ENCODE results near the gene BANP.
"Not testable (repeated sequence)": the region's sequence is repeated elsewhere in the genome, so short reads cannot be mapped to it uniquely, and the experiment has no call there.

BANP gene

GRCh38 chr16:87970186-87970585 is 19.0 kb downstream of the BANP start:
- DNase-seq = no peak

GRCh38 chr16:87971933-87972332 is 20.7 kb downstream of the BANP start:
- DNase-seq = no peak

GRCh38 chr16:87973717-87974116 is 22.5 kb downstream of the BANP start:
- DNase-seq = peak; percentile 7

GRCh38 chr16:87974178-87974577 is 22.9 kb downstream of the BANP start:
- DNase-seq = peak; percentile 18

- peak; percentile 47 for DNase-seq
Observed at GRCh38 chr16:87976665-87977064, 25.4 kb downstream of the BANP start.

- DNase-seq = no peak
Observed at GRCh38 chr16:87978127-87978526, 26.9 kb downstream of the BANP start.

- no peak for DNase-seq
Observed at GRCh38 chr16:87979352-87979751, 28.1 kb downstream of the BANP start.

GRCh38 chr16:87979911-87980630 is 28.8 kb downstream of the BANP start:
- DNase-seq = not testable (repeated sequence)

GRCh38 chr16:87981376-87981775 is 30.1 kb downstream of the BANP start:
- not testable (repeated sequence) for DNase-seq

GRCh38 chr16:87982581-87983041 is 31.4 kb downstream of the BANP start:
- DNase-seq = no peak

GRCh38 chr16:87983072-87983736 is 32.0 kb downstream of the BANP start:
- DNase-seq = not testable (repeated sequence)

GRCh38 chr16:87983737-87984097 is 32.5 kb downstream of the BANP start:
- not testable (repeated sequence) for DNase-seq

- not testable (repeated sequence) for DNase-seq
Observed at GRCh38 chr16:87984180-87984579, 32.9 kb downstream of the BANP start.

GRCh38 chr16:87984632-87985267 is 33.5 kb downstream of the BANP start:
- no peak for DNase-seq

GRCh38 chr16:87985493-87985892 is 34.3 kb downstream of the BANP start:
- DNase-seq = not testable (repeated sequence)

- DNase-seq = not testable (repeated sequence)
Observed at GRCh38 chr16:87986361-87986849, 35.2 kb downstream of the BANP start.

- not testable (repeated sequence) for DNase-seq
Observed at GRCh38 chr16:87988596-87988995, 37.4 kb downstream of the BANP start.

GRCh38 chr16:87990254-87990653 is 39.0 kb downstream of the BANP start:
- not testable (repeated sequence) for DNase-seq

- DNase-seq = not testable (repeated sequence)
Observed at GRCh38 chr16:87992142-87992541, 40.9 kb downstream of the BANP start.

GRCh38 chr16:87993901-87994300 is 42.7 kb downstream of the BANP start:
- no peak for DNase-seq

GRCh38 chr16:87995644-87996043 is 44.4 kb downstream of the BANP start:
- no peak for DNase-seq

- no peak for DNase-seq
Observed at GRCh38 chr16:87996962-87997880, 46.0 kb downstream of the BANP start.
